Neutrophil (primary cell): ENCODE results near the gene RPP25L.

Experiments
- H3K27ac ChIP-seq: fragments of 200-600 bp; sonication (generic); 2 replicates; pipeline ENCODE4 v1.5.1; 2016; ENCODE audit warnings: mild to moderate bottlenecking, moderate library complexity
- H3K27me3 ChIP-seq: fragments of 200-600 bp; sonication (generic); 2 replicates; pipeline ENCODE4 v1.6.0; 2016; ENCODE audit warnings: mild to moderate bottlenecking
- H3K36me3 ChIP-seq: fragments of 200-600 bp; sonication (generic); 2 replicates; pipeline ENCODE4 v1.5.1; 2017
- H3K4me1 ChIP-seq, 2 experiments: fragments of 200-600 bp in 1 of 2; sonication (generic) in 1 of 2; 1 replicate in 1 of 2; 2 replicates in 1 of 2; pipeline versions ENCODE4 v1.5.1 to v1.6.1; 2013 to 2016; ENCODE audit warnings: low read depth in 1 of 2, low read length in 1 of 2, mild to moderate bottlenecking in 1 of 2, moderate library complexity in 1 of 2; ENCODE audit not compliant: control insufficient read depth in 1 of 2, insufficient read depth in 1 of 2
- H3K4me3 ChIP-seq, 2 experiments: fragments of 200-600 bp in 1 of 2; sonication (generic) in 1 of 2; 1 replicate in 1 of 2; 2 replicates in 1 of 2; pipeline ENCODE4 v1.5.1; 2013 to 2016; ENCODE audit warnings: low read depth in 1 of 2, low read length in 1 of 2, mild to moderate bottlenecking in 1 of 2, moderate library complexity in 1 of 2
- H3K9me3 ChIP-seq: fragments of 200-600 bp; sonication (generic); 2 replicates; pipeline ENCODE4 v1.5.1; 2016
- CTCF ChIP-seq: fragments of 200-600 bp; sonication (generic); IDR thresholded peaks from 2 replicates; pipeline ENCODE4 v1.5.1; 2016; ENCODE audit warnings: antibody characterized with exemption

The RPP25L gene

DNA sequence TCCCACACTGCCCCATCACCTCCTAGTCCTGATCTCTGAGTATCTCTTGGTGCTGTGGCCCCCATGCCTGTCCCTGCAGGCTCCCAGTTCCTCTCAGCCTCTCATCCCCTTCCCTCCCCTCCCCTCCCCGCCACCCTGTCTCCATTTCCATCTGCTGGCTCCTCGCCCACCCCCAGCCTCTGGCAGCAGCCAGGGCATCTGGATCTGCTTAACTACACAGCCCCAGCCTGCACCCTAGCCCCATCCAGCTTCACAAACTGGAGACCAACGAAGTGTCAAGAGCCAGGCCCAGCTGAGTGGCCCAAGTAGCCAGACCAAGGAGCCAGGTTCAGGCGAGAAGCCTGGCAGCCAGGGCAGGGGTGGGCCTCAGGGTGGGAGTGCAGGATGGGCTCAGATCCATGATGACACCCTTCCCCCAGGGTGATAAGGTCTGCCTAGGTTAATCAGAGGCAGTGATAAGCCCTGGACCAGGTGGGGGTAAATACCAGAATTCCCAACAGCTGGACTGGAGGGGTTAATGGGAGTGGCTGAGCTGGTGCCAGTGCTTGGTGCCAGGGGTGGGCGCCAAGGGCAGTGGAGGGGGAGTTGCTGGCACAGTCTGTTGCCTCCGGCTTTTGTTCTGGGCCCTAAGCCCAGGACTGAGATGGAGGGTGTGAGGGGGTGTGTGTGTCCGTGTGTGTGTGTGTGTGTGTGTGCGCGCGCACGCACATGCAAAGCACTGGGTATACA is 42.6 kb upstream of the RPP25L start:
- no peak for TF ChIP-seq CTCF
- peaks cover 6 to 8% of the 10 kb centered on the region in 2 experiments for H3K4me1 ChIP-seq
- no peak overlapping the region for H3K4me3 ChIP-seq

DNA sequence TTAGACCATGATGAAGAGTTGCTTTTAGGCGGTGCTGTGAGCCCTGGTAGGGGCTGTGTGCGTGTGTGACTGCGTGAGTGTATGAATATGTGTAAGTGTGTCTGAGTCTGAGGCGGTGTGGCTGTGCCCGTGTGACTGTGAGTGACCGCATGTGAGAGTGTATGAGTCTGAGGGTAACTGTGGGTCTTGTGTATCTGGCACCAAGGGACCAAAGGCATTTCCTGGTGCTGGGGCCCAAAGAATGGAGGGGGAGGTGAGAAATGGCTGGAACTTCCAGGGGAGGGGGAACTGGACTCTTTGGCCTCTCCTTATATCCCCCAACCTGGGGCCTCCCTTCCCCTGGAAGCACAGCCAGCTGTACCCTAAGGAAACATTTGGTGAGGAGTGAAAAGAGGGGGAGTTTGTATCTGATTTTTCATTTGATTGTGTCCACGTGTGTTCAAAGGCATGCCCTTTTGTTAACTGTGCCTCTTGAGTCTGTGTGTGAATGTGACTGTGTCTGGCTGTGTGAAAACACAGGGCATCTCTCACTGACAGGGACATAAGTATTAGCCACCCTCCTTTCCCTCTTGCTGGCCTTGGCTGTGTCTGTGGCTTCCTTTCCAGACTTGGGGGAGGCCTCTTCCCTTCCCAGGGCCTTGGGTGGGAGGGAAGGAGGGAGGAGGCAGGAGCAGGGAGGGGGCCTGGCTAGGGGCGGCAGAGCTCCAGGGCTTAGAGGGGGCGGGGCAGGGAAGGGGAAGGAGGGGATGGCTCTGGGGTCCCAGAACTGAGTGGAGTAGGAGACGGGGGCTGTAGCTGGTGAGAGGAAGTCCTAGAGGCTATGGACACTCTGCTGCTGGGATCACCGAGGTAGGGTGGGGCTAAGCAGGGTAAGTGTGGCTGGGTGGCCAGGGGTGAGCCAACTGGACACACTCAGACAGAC is 41.5 kb upstream of the RPP25L start:
- H3K36me3 ChIP-seq, result peaks cover 20% of the 10 kb centered on the region
- H3K9me3 ChIP-seq, result no peaks in the 10 kb centered on the region
- peaks cover 6 to 8% of the 10 kb centered on the region in 2 experiments for H3K4me1 ChIP-seq
- H3K27ac ChIP-seq, result no peak overlapping the region
- TF ChIP-seq CTCF, result no peak
- no peak overlapping the region for H3K4me3 ChIP-seq
- peaks cover 13% of the 10 kb centered on the region for H3K27me3 ChIP-seq

More for the DNA sequence above, 42.6 kb upstream of the RPP25L start:
- Histone ChIP-seq H3K27ac (no peak overlapping the region), H3K36me3 (peaks cover 9% of the 10 kb centered on the region), H3K9me3 (no peaks in the 10 kb centered on the region), H3K27me3 (peaks cover 13% of the 10 kb centered on the region)

DNA sequence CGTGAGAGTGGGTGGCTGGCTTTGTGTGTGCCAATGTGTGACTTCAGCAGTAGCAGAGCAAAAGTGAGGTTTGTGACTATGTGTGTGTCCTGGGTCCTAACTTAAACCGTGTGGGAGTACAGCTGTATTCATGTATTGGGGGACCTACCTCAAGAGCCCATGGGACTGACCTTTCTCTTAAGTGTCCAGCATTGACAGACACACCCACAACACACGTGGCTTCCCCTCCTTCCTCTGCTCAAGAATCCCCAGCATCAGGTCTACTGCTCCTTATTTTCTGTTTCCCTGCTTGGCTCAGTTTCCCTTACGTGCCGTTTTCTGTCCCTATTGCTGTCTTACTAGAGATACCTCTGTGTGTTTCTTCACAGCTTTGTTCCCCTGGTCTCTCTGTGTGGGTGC is 40.7 kb upstream of the RPP25L start:
- Histone ChIP-seq H3K27me3 (peaks cover 13% of the 10 kb centered on the region), H3K27ac (no peak overlapping the region), H3K4me3 (no peak overlapping the region), H3K4me1 (peaks cover 7 to 14% of the 10 kb centered on the region in 2 experiments), H3K36me3 (peaks cover 23% of the 10 kb centered on the region), H3K9me3 (no peaks in the 10 kb centered on the region)
- no peak for TF ChIP-seq CTCF

GRCh38 chr9:34651876-34652601 is 40.1 kb upstream of the RPP25L start, which contains the start of gene IL11RA:
IL11RA (plus strand) TSS chr9:34652185; CDS start chr9:34655218, 3,033 bp downstream.
- H3K27me3 ChIP-seq, result peaks cover 13% of the 10 kb centered on the region
- peak within 1 kb of the TSS in 1 of 2 experiments; percentile 27 for H3K4me3 ChIP-seq
- H3K4me1 ChIP-seq, result peaks cover 13 to 19% of the 10 kb centered on the region in 2 experiments
- no peak within 1 kb of the TSS for H3K27ac ChIP-seq
- H3K9me3 ChIP-seq, result no peaks in the 10 kb centered on the region
- TF ChIP-seq CTCF, result no peak
- H3K36me3 ChIP-seq, result peaks cover 23% of the 10 kb centered on the region

DNA sequence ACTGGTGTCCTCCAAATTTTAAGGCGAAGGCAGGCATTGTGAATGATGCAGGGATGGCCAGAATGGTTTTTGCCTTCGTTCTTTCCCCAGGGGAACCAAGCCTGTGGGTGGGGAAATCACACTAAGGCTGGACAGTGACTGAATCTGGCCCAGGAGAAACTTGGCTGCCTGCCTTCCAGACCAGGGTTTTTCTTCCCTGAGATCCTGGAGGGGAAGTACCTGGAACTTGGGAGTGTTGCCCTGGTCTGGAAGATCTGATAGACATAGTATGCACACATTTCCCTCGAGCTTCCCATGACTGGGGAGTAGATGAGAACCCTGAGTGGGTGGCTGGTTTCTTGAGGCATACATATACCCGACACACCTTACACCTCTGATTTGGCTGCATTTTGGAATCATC is 39.4 kb upstream of the RPP25L start:
- Histone ChIP-seq H3K27me3 (peaks cover 13% of the 10 kb centered on the region), H3K9me3 (no peaks in the 10 kb centered on the region), H3K4me1 (peaks cover 18 to 25% of the 10 kb centered on the region in 2 experiments), H3K4me3 (no peak overlapping the region), H3K36me3 (peaks cover 23% of the 10 kb centered on the region), H3K27ac (no peak overlapping the region)
- TF ChIP-seq CTCF, result no peak
